ENCODE results near the gene TM7SF2. TPM values are rescaled to one million over a fixed set of nuclear protein-coding genes. Genes with fewer than 3 reads are reported as not detected.

The TM7SF2 gene
- total and polyA plus RNA-seq, 2 of the 8 experiments (the other 6 are each of a cell fraction or from before 2014, with no cell fraction given), result 40.1 to 96.0 TPM

DNA sequence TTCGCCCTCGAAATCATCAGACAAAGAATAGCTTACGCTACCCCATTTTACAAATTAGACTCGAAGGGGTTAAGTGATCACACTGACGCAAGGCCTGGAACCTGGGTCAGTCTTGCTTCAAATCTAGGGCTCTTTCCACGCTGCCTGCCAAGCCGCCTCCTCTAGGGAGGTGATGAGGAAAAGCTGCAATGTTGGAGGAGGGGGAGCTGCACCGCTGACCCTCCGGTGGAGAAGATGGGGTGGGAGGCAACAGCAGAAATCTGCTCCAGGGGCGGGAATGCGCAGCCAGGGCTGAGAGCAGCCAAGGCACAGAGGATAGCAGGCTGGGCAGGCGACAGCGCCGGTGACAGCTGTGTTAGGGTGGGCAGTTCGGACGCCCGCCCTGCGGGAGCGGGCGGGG, 22.1 kb downstream of the TM7SF2 start (continued):
- TF ChIP-seq, protein P1, sequence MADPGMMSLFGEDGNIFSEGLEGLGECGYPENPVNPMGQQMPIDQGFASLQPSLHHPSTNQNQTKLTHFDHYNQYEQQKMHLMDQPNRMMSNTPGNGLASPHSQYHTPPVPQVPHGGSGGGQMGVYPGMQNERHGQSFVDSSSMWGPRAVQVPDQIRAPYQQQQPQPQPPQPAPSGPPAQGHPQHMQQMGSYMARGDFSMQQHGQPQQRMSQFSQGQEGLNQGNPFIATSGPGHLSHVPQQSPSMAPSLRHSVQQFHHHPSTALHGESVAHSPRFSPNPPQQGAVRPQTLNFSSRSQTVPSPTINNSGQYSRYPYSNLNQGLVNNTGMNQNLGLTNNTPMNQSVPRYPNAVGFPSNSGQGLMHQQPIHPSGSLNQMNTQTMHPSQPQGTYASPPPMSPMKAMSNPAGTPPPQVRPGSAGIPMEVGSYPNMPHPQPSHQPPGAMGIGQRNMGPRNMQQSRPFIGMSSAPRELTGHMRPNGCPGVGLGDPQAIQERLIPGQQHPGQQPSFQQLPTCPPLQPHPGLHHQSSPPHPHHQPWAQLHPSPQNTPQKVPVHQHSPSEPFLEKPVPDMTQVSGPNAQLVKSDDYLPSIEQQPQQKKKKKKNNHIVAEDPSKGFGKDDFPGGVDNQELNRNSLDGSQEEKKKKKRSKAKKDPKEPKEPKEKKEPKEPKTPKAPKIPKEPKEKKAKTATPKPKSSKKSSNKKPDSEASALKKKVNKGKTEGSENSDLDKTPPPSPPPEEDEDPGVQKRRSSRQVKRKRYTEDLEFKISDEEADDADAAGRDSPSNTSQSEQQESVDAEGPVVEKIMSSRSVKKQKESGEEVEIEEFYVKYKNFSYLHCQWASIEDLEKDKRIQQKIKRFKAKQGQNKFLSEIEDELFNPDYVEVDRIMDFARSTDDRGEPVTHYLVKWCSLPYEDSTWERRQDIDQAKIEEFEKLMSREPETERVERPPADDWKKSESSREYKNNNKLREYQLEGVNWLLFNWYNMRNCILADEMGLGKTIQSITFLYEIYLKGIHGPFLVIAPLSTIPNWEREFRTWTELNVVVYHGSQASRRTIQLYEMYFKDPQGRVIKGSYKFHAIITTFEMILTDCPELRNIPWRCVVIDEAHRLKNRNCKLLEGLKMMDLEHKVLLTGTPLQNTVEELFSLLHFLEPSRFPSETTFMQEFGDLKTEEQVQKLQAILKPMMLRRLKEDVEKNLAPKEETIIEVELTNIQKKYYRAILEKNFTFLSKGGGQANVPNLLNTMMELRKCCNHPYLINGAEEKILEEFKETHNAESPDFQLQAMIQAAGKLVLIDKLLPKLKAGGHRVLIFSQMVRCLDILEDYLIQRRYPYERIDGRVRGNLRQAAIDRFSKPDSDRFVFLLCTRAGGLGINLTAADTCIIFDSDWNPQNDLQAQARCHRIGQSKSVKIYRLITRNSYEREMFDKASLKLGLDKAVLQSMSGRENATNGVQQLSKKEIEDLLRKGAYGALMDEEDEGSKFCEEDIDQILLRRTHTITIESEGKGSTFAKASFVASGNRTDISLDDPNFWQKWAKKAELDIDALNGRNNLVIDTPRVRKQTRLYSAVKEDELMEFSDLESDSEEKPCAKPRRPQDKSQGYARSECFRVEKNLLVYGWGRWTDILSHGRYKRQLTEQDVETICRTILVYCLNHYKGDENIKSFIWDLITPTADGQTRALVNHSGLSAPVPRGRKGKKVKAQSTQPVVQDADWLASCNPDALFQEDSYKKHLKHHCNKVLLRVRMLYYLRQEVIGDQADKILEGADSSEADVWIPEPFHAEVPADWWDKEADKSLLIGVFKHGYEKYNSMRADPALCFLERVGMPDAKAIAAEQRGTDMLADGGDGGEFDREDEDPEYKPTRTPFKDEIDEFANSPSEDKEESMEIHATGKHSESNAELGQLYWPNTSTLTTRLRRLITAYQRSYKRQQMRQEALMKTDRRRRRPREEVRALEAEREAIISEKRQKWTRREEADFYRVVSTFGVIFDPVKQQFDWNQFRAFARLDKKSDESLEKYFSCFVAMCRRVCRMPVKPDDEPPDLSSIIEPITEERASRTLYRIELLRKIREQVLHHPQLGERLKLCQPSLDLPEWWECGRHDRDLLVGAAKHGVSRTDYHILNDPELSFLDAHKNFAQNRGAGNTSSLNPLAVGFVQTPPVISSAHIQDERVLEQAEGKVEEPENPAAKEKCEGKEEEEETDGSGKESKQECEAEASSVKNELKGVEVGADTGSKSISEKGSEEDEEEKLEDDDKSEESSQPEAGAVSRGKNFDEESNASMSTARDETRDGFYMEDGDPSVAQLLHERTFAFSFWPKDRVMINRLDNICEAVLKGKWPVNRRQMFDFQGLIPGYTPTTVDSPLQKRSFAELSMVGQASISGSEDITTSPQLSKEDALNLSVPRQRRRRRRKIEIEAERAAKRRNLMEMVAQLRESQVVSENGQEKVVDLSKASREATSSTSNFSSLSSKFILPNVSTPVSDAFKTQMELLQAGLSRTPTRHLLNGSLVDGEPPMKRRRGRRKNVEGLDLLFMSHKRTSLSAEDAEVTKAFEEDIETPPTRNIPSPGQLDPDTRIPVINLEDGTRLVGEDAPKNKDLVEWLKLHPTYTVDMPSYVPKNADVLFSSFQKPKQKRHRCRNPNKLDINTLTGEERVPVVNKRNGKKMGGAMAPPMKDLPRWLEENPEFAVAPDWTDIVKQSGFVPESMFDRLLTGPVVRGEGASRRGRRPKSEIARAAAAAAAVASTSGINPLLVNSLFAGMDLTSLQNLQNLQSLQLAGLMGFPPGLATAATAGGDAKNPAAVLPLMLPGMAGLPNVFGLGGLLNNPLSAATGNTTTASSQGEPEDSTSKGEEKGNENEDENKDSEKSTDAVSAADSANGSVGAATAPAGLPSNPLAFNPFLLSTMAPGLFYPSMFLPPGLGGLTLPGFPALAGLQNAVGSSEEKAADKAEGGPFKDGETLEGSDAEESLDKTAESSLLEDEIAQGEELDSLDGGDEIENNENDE (IDR thresholded peaks at IDR 0.05; ENCODE audit: insufficient replicate concordance, low read length), result no peak
- TF ChIP-seq, protein P2, sequence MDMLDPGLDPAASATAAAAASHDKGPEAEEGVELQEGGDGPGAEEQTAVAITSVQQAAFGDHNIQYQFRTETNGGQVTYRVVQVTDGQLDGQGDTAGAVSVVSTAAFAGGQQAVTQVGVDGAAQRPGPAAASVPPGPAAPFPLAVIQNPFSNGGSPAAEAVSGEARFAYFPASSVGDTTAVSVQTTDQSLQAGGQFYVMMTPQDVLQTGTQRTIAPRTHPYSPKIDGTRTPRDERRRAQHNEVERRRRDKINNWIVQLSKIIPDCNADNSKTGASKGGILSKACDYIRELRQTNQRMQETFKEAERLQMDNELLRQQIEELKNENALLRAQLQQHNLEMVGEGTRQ (IDR thresholded peaks at IDR 0.05; ENCODE audit: low read length), result no peak
- TF ChIP-seq CHD2 (IDR thresholded peaks at IDR 0.05; ENCODE audit: low read length) (no peak), SIN3A (conservative IDR thresholded peaks at IDR 0.05 in 1 of 2, IDR thresholded peaks at IDR 0.05 in 1 of 2; ENCODE audit: low read depth in 1 of 2, low read length in 2 of 2) (no peak)
